ENCODE results near the gene CPNE6.
"Not testable (repeated sequence)": the region's sequence is repeated elsewhere in the genome, so short reads cannot be mapped to it uniquely, and the experiment has no call there.

CPNE6 gene

GRCh38 chr14:24071144-24071697 is at the start of gene CPNE6:
TSS of gene CPNE6 (plus strand) at chr14:24071562. CDS start at chr14:24072937, 1,375 bp downstream.
- peak; percentile 73 to 79 for DNase-seq

DNA sequence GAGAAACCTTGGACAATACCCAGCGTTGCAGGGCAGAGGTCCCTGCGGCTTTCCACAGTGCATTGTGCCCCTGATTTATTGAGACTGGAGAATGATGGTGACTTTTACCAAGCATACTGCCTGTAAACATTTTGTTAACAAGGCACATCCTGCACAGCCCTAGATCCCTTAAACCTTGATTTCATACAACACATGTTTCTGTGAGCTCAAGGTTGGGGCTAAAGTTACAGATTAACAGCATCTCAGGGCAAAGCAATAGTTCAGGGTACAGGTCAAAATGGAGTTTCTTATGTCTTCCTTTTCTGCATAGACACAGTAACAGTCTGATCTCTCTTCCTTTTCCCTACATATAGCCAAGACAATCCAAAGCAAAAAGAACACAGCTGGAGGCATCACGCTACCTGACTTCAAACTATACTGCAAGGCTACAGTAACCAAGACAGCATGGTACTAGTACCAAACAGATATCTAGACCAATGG is 46.4 kb upstream of the CPNE6 start:
- DNase-seq, result not testable (repeated sequence)

GRCh38 chr14:24029687-24030086 is 41.7 kb upstream of the CPNE6 start:
- not testable (repeated sequence) for DNase-seq

- not testable (repeated sequence) for DNase-seq
Measured at GRCh38 chr14:24031331-24031730, 40.0 kb upstream of the CPNE6 start.

DNA sequence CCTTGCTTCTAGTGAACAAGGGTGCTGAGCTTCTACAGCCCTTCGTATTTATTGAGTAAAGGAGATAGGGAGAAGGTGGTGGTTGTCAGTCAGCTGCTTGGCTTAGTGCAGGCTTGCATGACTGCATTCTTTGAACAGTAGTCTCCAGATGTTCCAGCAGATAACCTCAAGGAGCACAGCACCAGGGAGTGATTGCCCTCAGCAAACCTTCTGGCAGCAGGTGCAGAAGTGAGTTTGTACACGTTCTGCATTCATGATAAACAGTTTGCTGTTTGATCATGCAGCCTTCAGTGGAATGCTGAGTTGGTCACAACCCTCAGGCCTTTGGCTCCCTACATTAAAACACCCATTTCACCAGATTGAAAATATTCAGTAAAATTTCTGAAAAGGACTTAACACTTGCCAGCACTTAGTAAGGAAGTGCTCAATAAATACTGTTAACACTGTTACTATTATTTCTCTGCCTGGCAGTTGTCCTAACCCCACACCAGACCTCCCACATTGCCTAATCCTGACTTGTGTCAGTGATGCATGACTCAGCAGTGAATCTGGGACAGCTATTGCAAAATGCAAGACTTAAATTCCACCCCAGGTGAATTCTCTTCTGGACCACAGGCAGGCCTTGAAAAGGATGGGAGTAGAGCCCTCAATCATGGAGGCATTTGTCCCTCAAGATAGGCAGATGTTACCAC is 38.5 kb upstream of the CPNE6 start:
- no peak for DNase-seq

DNA sequence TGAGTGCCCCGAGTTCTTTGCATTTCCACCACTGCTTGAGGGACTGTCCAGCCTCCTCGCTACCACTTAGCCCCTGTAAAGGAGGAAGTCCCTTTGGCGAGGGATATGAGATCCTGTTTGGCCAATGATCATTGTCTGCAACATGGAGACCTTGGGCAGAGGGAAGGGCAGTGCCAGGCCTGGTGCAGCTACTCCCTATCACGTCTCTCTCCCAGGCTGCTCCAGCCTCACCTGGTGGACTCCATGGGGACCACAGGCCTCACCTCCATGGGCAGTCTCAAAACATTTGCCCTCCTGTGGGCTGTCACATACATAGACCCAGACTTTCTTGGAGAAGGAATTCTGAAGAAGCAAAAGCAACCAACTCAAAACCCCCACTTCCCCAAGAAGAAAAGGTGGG is 35.6 kb upstream of the CPNE6 start:
- not testable (repeated sequence) for DNase-seq

GRCh38 chr14:24036169-24036962 is 35.0 kb upstream of the CPNE6 start:
- peak; percentile 73 to 78 for DNase-seq

DNA sequence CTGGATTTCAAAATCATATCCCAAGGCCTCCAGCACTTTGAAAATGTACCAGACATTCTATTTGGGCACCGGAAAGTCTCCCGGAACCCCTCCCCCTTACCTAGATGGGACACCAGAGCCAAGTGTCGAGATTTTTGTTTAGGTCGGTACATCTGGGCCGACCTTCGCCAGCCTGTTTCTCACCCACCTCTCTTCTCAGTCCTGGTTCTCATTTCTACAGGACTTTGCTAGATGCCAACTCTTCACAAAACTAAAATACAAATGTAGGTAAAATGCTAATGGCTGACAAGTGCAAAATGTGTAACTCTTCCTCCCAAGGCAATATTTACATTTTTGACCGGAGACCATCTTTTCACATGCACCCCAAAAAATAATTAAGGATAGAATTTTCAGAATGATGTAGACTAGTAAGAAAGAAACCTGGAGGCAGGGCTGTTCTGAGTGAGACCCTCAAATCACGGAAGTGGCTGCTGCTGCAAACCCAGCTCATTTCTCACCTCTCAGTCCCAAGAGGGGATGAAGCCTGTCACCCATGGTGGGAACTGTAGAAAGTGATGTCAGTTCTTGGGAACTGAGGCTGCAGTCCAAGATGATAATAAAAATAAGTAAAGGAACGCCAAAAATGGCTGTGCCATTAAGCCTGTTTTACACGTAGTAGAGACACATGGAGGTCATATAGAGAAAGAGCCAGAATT is 34.3 kb upstream of the CPNE6 start:
- not testable (repeated sequence) for DNase-seq

DNA sequence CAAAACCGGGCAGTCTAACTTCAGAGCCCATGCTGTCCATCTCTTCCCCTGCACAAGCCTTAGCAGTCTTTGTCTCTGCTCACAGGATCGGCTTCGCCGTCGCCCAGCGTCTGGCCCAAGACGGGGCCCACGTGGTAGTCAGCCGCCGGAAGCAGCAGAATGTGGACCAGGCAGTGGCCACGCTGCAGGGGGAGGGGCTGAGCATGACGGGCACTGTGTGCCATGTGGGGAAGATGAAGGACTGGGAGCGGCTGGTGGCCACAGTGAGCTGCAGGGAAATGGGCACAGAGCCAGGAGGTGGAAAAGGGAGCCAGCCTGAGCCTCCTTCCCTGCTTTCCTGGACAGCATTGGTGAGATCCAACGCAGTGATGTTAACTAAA is 33.7 kb upstream of the CPNE6 start:
- no peak for DNase-seq

- no peak for DNase-seq
Measured at GRCh38 chr14:24038686-24039085, 32.7 kb upstream of the CPNE6 start.

- no peak for DNase-seq
Measured at GRCh38 chr14:24040692-24041091, 30.7 kb upstream of the CPNE6 start.

DNA sequence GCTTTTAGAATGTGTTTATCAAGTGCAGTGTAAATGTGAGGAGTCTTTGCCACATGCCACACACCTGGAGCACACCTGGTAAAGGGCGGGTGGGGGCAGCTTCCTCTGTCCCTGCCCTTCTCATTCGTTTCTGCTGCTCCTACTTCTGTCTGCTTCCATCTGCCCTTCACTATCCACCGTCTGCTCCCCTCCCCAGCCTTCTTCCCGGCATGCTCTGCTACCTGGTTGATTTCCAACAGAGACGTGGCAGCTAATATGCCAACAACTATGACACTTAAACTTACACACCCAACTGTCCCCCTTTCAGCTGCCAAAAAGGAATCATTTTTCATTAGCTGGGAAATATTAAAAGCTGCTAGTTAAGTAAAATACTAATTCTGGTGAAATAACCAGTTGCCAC is 28.6 kb upstream of the CPNE6 start:
- no peak for DNase-seq

DNA sequence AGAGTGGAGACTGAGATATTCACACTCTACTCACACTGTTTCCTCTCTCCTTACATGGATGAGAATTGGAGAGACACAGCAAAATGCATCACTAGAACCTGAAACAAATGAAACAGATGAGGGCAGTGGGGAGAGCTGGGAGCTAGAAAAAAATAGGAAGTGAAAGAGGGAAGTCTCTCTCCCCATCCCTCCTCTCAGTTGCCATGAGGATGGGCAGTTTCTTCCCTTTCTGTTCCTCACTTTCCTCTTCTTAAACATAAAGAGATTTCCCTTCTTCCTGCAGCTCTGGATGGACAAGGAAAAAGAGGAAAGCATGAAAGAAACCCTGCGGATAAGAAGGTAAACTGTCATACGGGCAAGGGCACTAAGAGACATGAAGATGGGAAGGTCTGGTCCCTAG is 22.4 kb upstream of the CPNE6 start:
- DNase-seq, result not testable (repeated sequence)

DNA sequence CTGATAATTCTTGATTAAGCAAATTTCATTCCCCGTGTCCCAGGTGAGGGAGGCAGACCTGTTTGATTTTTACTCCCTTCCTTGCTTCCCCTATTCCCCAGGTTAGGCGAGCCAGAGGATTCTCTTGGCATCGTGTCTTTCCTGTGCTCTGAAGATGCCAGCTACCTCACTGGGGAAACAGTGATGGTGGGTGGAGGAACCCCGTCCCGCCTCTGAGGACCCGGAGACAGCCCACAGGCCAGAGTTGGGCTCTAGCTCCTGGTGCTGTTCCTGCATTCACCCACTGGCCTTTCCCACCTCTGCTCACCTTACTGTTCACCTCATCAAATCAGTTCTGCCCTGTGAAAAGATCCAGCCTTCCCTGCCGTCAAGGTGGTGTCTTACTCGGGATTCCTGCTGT is 20.6 kb upstream of the CPNE6 start:
- DNase-seq, result not testable (repeated sequence)

- no peak for DNase-seq
Measured at GRCh38 chr14:24051176-24051788, 20.1 kb upstream of the CPNE6 start.

- DNase-seq, result peak; percentile 71 to 76
Measured at GRCh38 chr14:24051789-24052655, 19.3 kb upstream of the CPNE6 start, which contains the start of gene CARMIL3. TSS of gene CARMIL3 (plus strand) at chr14:24052009. CDS start at chr14:24052154, 145 bp downstream.

DNA sequence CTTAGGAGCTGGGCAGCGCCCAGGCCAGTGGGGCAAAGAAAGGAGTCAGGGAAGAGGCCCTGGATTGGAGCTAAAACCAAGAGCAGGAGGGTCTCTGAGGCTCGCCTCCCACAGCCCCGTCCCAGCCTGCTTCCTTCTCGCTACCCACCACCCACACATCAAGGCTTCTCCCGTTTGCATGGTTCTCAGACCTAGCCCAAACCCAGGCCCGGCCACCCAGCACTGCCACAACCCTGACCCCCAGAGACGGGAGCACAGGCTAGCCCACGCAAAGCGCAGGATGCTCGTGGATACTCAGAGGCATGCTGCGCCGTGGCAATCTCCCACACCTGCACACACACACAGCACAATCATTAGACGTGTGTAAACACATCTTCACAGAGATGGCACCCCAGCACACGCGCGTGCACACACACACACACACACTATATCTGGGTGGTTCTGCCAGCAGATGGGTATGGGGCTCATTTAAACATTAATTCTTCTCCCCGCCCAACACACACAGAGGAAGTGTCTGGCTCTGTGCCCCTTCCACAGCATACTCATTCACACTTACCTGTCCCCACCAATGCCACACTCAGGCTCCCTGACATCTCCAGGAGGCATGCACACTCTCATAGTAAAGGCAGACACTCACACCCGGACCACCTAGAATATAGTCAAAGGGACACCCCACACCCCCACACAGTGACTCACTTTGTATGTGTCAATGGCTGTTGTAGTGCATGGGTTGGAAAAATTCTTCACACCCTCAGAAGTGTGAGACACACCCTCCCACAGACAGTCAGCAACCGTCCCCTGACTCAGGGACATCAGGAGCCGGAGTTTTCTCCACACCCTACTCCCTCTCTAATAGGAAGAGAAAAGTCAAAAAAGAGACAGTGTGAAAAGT is 18.5 kb upstream of the CPNE6 start:
- peak; percentile 76 to 77 for DNase-seq

DNA sequence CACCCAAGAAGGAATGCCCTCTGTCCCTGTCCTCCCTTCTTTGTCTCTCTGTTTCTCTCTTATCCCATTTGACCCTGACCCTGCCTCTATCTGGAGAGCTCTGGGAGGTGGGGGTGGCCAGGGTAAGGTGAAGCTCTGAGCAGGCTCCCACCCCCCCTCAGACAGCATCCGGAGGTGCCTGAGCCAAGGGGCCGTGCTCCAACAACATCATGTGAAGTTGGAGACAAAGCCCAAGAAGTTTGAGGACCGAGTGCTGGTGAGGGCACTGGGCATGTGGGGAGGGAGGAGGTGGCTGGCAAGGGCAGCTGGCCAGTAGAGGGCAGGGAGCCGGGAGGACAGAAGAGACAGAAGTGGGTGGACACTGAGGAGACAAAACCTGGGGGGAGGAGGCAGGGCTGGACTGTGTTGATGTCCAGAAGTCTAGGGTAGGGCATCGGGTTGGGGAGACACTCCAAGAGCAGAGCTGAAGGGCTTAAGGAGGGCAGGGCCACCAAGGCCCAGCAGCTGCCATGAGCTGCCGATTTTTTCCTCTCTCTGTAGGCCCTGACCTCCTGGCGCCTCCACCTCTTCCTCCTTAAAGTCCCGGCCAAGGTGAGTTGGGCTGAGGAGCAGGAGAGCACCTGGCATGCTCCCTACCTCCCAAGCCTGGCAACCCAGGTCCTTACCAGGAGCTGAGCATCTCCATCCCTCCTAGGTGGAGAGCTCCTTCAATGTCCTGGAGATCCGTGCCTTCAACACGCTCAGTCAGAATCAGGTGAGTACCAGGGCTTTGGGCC is 17.6 kb upstream of the CPNE6 start:
- no peak for DNase-seq

- no peak for DNase-seq
Measured at GRCh38 chr14:24054324-24054641, 17.1 kb upstream of the CPNE6 start.

GRCh38 chr14:24054646-24055045 is 16.7 kb upstream of the CPNE6 start:
- no peak for DNase-seq

Measured in activated T-cell treated with anti-CD3 and anti-CD28 coated beads, Interleukin-2, amount 50 U/mL, for 48 hours (primary cell).